ENCODE measurements around the gene HDAC11.

GRCh38 chr3:13537909-13538296, 57.8 kb downstream of the HDAC11 start:
- TF ChIP-seq CTCF (conservative IDR thresholded peaks at IDR 0.05) (no peak), ZFX (IDR thresholded peaks at IDR 0.05) (no peak)
